ENCODE results near the gene OSCAR.
"Not testable (repeated sequence)": the region's sequence is repeated elsewhere in the genome, so short reads cannot be mapped to it uniquely, and the experiment has no call there.

The OSCAR gene

GRCh38 chr19:54124393-54124792, 23.8 kb upstream of the OSCAR start:
- no peak for DNase-seq

GRCh38 chr19:54123682-54124081, 23.1 kb upstream of the OSCAR start:
- DNase-seq = no peak

GRCh38 chr19:54121259-54121658, 20.7 kb upstream of the OSCAR start:
- DNase-seq = no peak

GRCh38 chr19:54115109-54116063, 14.8 kb upstream of the OSCAR start, which contains the start of the genes PRPF31 and TFPT:
Gene PRPF31, plus strand, starts transcription at chr19:54115754. Its CDS starts 2,525 bp downstream, at chr19:54118279.
Gene TFPT, minus strand, starts transcription at chr19:54115657. Its CDS starts 388 bp downstream, at chr19:54115269.
- DNase-seq = peak; percentile 94

- DNase-seq = no peak
Observed at GRCh38 chr19:54114340-54115108, 13.9 kb upstream of the OSCAR start.

- no peak for DNase-seq
Observed at GRCh38 chr19:54109651-54110050, 9.0 kb upstream of the OSCAR start.

- no peak for DNase-seq
Observed at GRCh38 chr19:54108496-54108895, 7.9 kb upstream of the OSCAR start.

- DNase-seq = no peak
Observed at GRCh38 chr19:54107876-54108490, 7.4 kb upstream of the OSCAR start.

- no peak for DNase-seq
Observed at GRCh38 chr19:54106716-54107115, 6.1 kb upstream of the OSCAR start.

GRCh38 chr19:54105796-54106195, 5.2 kb upstream of the OSCAR start:
- no peak for DNase-seq

GRCh38 chr19:54104998-54105715, 4.6 kb upstream of the OSCAR start:
- no peak for DNase-seq

GRCh38 chr19:54102421-54103169, 2.0 kb upstream of the OSCAR start, which contains the start of gene NDUFA3:
Gene NDUFA3, plus strand, starts transcription at chr19:54102855. Its CDS starts 24 bp downstream, at chr19:54102879.
- peak; percentile 91 for DNase-seq

GRCh38 chr19:54099903-54100255, 724 bp downstream of the OSCAR start:
- not testable (repeated sequence) for DNase-seq

- DNase-seq = no peak
Observed at GRCh38 chr19:54099190-54099902, 1.3 kb downstream of the OSCAR start.

- no peak for DNase-seq
Observed at GRCh38 chr19:54096617-54097106, 3.9 kb downstream of the OSCAR start.

- not testable (repeated sequence) for DNase-seq
Observed at GRCh38 chr19:54095859-54096616, 4.6 kb downstream of the OSCAR start.

- DNase-seq = no peak
Observed at GRCh38 chr19:54095136-54095858, 5.3 kb downstream of the OSCAR start.

GRCh38 chr19:54094426-54095000, 6.1 kb downstream of the OSCAR start:
- DNase-seq = no peak

GRCh38 chr19:54084410-54084809, 16.2 kb downstream of the OSCAR start:
- DNase-seq = no peak

Data from NCI-H187 treated with DMSO at 0.1 percent for 48 hours (cell line).